HepG2 (cell line): ENCODE data around the gene FKBP10. TPM values are rescaled to one million over a fixed set of nuclear protein-coding genes. Genes with fewer than 3 reads are reported as not detected.

Experiments
- ATAC-seq: fragments of 200-7000 bp; cut with Tn5 transposase; 3 replicates; pipeline ENCODE4 v1.9.1; 2020; ENCODE audit warnings: mild to moderate bottlenecking, moderate library complexity
- BruUV-seq: library from RNA; stranded (reverse); fragments of 400-500 nt; replicated peaks from 2 replicates; lab custom pipeline; 2021; lab: Mats Ljungman, UMichigan
- CTCF ChIA-PET: fragments of 300-600 bp; formaldehyde crosslinking; extraction: SDS; loops from one replicate; lab custom pipeline; 2021; ENCODE audit warnings: low total read pairs, inconsistent platforms, low intra/inter-chr PET ratio; lab: Yijun Ruan, JAX
- POLR2A ChIA-PET: fragments of 350-600 bp; sonication (Branson Sonifier 250); formaldehyde crosslinking; loops from one replicate; lab custom pipeline; 2020; ENCODE audit warnings: antibody characterized with exemption, inconsistent platforms; lab: Yijun Ruan, JAX
- DNase-seq: peaks from one replicate; pipeline ENCODE4 v3.0.0-alpha.2; 2015; ENCODE audit warnings: low spot score
- FAIRE-seq: peaks from 3 replicates; lab custom pipeline; 2011; peaks lifted over from hg19 to GRCh38; lab: Jason Lieb, UNC
- H2AFZ ChIP-seq: one replicate; pipeline ENCODE4 v1.6.1; 2011; ENCODE audit warnings: low read length, inconsistent platforms
- H3K27ac ChIP-seq: fragments of 300-600 bp; 3 replicates; pipeline ENCODE4 v1.8.0; 2011; ENCODE audit warnings: mixed run types, mild to moderate bottlenecking, mixed read lengths, low read length, inconsistent platforms; ENCODE audit not compliant: insufficient read depth; ENCODE audit errors: extremely low read length
- H3K27me3 ChIP-seq, 2 experiments: fragments of 200-600 bp in 1 of 2; 2 replicates in 1 of 2; 3 replicates in 1 of 2; pipeline versions ENCODE4 v1.6.0 to v1.8.0; 2011; ENCODE audit warnings: low read length in 2 of 2, mild to moderate bottlenecking in 2 of 2, moderate library complexity in 2 of 2, inconsistent platforms in 1 of 2; ENCODE audit not compliant: insufficient read depth in 2 of 2, control insufficient read depth in 1 of 2
- H3K36me3 ChIP-seq, 2 experiments: fragments of 200-600 bp in 1 of 2; replicated peaks in 1 of 2; 2 replicates in 1 of 2; 3 replicates in 1 of 2; pipeline versions ENCODE4 v1.5.1 to v1.8.0; 2011; ENCODE audit warnings: low read length in 2 of 2, inconsistent platforms in 1 of 2; ENCODE audit not compliant: insufficient read depth in 2 of 2, control insufficient read depth in 1 of 2
- H3K4me1 ChIP-seq: 2 replicates; pipeline ENCODE4 v1.5.1; 2012; ENCODE audit warnings: low read length, inconsistent platforms; ENCODE audit not compliant: insufficient read depth
- H3K4me2 ChIP-seq: 2 replicates; pipeline ENCODE4 v1.6.0; 2011; ENCODE audit warnings: low read depth, low read length, inconsistent platforms
- H3K4me3 ChIP-seq, 3 experiments: fragments of 200-600 bp in 1 of 3; sonication (generic), shearing (Covaris generic) in 1 of 3; replicated peaks in 1 of 3; 2 replicates each; pipeline ENCODE4 v1.5.1; 2011 to 2016; ENCODE audit warnings: low read length in 3 of 3, inconsistent platforms in 2 of 3, low read depth in 2 of 3, mild to moderate bottlenecking in 2 of 3, control low read depth in 1 of 3, mixed read lengths in 1 of 3; ENCODE audit not compliant: insufficient read depth in 1 of 3
- H3K79me2 ChIP-seq: one replicate; pipeline ENCODE4 v1.6.1; 2011; ENCODE audit warnings: low read length, inconsistent platforms; ENCODE audit not compliant: insufficient read depth
- H3K9ac ChIP-seq: 2 replicates; pipeline ENCODE4 v1.6.0; 2011; ENCODE audit warnings: mild to moderate bottlenecking, low read depth, low read length, inconsistent platforms; ENCODE audit not compliant: insufficient read depth
- H3K9me3 ChIP-seq: 2 replicates; pipeline ENCODE4 v1.5.1; 2012; ENCODE audit warnings: mild to moderate bottlenecking, low read length
- H4K20me1 ChIP-seq: 2 replicates; pipeline ENCODE4 v1.6.0; 2011; ENCODE audit warnings: inconsistent platforms, mild to moderate bottlenecking, low read length, moderate library complexity; ENCODE audit not compliant: insufficient read depth
- ATF1 ChIP-seq: IDR thresholded peaks from 2 replicates; pipeline ENCODE4 v1.6.1; 2016; ENCODE audit warnings: mild to moderate bottlenecking, control low read depth
- SOX5 ChIP-seq: IDR thresholded peaks from 2 replicates; pipeline ENCODE4 v1.6.1; 2016; ENCODE audit warnings: borderline replicate concordance
- ZEB1 ChIP-seq: IDR thresholded peaks from 2 replicates; pipeline ENCODE4 v1.6.1; 2012; ENCODE audit warnings: mild to moderate bottlenecking, low read depth, inconsistent platforms; ENCODE audit not compliant: insufficient replicate concordance
- ZNF205 ChIP-seq: IDR thresholded peaks from 2 replicates; pipeline ENCODE4 v1.6.1; 2018; ENCODE audit warnings: missing biosample characterization, missing genetic modification reagents
- ZNF350 ChIP-seq: sonication (generic); formaldehyde crosslinking; IDR thresholded peaks from 2 replicates; pipeline ENCODE4 v1.4.0; 2020; ENCODE audit warnings: mild to moderate bottlenecking, low read depth, missing genetic modification reagents, borderline replicate concordance
- ZNF468 ChIP-seq: sonication (generic); formaldehyde crosslinking; IDR thresholded peaks from 2 replicates; pipeline ENCODE4 v1.8.0; 2022; ENCODE audit warnings: mild to moderate bottlenecking, moderate library complexity, missing genetic modification reagents
- ZNF562 ChIP-seq: sonication (generic); formaldehyde crosslinking; IDR thresholded peaks from 2 replicates; pipeline ENCODE4 v1.8.0; 2022; ENCODE audit warnings: missing genetic modification reagents, borderline replicate concordance
- WGBS: methylation state at CpG from one replicate; pipeline ENCODE4 v1.1.6; 2017; ENCODE audit warnings: low lambda C conversion rate; 5-methylcytosine and 5-hydroxymethylcytosine counted together
- in situ Hi-C: cut with HindIII; loops from 2 replicates; pipeline ENCODE4 v1.10.0; 2017; ENCODE audit warnings: low pct_unique_long_range_greater_than_20kb; ENCODE audit not compliant: extremely low pct_ligation_motif_present
- intact Hi-C: fragments of 100-400 bp; cut with micrococcal nuclease; formaldehyde crosslinking; loops from one replicate; pipeline ENCODE4 v1.10.0; 2022; ENCODE audit not compliant: unreplicated experiment
- polyA plus RNA-seq, 8 experiments: library from polyadenylated mRNA; depleted of rRNA in 3 of 8; stranded (reverse) in 7 of 8; unstranded in 1 of 8; fragments of >200 nt; fragmentation: Illumina TruSeq in 4 of 8; extraction: Trizol in 4 of 8; gene quantifications; 2 replicates each; pipeline versions ENCODE4 v1.2.1 to v1.2.3, GENCODE V29; 2011 to 2016; ENCODE audit warnings: low read depth in 4 of 8, missing spikeins in 1 of 8, mixed read lengths in 1 of 8; ENCODE audit not compliant: insufficient read depth in 1 of 8
- total RNA-seq, 5 experiments: library from RNA; depleted of rRNA; stranded (reverse); fragments of >200 nt; fragmentation: Illumina TruSeq; extraction: Trizol; gene quantifications; 2 replicates each; pipeline ENCODE4 v1.2.3, GENCODE V29; 2016; ENCODE audit warnings: low read depth in 1 of 5
- TF ChIP-seq, protein P1 (sequence below): IDR thresholded peaks from 2 replicates; pipeline ENCODE4 v1.6.1; 2016; ENCODE audit warnings: low read depth, missing genetic modification reagents, missing compliant biosample characterization

FKBP10 gene
- total and polyA plus RNA-seq, 2 of the 13 experiments (the other 11 are each of a cell fraction or from before 2014, with no cell fraction given), result 149 to 573 TPM

- TF ChIP-seq, protein P1, sequence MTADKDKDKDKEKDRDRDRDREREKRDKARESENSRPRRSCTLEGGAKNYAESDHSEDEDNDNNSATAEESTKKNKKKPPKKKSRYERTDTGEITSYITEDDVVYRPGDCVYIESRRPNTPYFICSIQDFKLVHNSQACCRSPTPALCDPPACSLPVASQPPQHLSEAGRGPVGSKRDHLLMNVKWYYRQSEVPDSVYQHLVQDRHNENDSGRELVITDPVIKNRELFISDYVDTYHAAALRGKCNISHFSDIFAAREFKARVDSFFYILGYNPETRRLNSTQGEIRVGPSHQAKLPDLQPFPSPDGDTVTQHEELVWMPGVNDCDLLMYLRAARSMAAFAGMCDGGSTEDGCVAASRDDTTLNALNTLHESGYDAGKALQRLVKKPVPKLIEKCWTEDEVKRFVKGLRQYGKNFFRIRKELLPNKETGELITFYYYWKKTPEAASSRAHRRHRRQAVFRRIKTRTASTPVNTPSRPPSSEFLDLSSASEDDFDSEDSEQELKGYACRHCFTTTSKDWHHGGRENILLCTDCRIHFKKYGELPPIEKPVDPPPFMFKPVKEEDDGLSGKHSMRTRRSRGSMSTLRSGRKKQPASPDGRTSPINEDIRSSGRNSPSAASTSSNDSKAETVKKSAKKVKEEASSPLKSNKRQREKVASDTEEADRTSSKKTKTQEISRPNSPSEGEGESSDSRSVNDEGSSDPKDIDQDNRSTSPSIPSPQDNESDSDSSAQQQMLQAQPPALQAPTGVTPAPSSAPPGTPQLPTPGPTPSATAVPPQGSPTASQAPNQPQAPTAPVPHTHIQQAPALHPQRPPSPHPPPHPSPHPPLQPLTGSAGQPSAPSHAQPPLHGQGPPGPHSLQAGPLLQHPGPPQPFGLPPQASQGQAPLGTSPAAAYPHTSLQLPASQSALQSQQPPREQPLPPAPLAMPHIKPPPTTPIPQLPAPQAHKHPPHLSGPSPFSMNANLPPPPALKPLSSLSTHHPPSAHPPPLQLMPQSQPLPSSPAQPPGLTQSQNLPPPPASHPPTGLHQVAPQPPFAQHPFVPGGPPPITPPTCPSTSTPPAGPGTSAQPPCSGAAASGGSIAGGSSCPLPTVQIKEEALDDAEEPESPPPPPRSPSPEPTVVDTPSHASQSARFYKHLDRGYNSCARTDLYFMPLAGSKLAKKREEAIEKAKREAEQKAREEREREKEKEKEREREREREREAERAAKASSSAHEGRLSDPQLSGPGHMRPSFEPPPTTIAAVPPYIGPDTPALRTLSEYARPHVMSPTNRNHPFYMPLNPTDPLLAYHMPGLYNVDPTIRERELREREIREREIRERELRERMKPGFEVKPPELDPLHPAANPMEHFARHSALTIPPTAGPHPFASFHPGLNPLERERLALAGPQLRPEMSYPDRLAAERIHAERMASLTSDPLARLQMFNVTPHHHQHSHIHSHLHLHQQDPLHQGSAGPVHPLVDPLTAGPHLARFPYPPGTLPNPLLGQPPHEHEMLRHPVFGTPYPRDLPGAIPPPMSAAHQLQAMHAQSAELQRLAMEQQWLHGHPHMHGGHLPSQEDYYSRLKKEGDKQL (CRISPR knock-in tag), result no peak
Observed at GRCh38 chr17:41786227-41787020, 26.4 kb upstream of the FKBP10 start, which contains the start of gene JUP (continued).

- ChIA-PET POLR2A (interaction anchor here (0.6 to 3.5 kb wide), 32 partner anchors 10 to 230 kb away, joined by 3 to 95 read pairs (median 5); partner anchors contain the start of genes DNAJC7, EIF1, FKBP10 and HAP1), CTCF (interaction anchor here (1.0 to 1.3 kb wide), 5 partner anchors 9 to 49 kb away, joined by 3 to 7 read pairs (median 4); no protein-coding TSS in a partner anchor)
- 25% methylated on average over 4 of the region's 4 CpGs for WGBS
- Histone ChIP-seq H4K20me1 (peaks cover 3% of the 10 kb centered on the region; the same call in 1 of the 2 replicates), H3K4me2 (peak overlapping the region; percentile 57), H3K27ac (no peak overlapping the region), H3K9ac (no peak overlapping the region), H3K27me3 (no peaks in the 10 kb centered on the region; a peak in 1 of 5 replicates), H3K9me3 (no peaks in the 10 kb centered on the region), H2AFZ (no peak overlapping the region), H3K79me2 (peaks cover 6% of the 10 kb centered on the region), H3K4me3 (no peak overlapping the region), H3K36me3 (no peaks in the 10 kb centered on the region), H3K4me1 (peaks cover 34% of the 10 kb centered on the region)
- BruUV-seq, result no TSS peak
- DNase-seq, result no peak
- FAIRE-seq, result no peak
- no peak for ATAC-seq
- intact Hi-C loops (no loop called here), in situ Hi-C loops (no loop called here)
- no peak for TF ChIP-seq ZNF205 (CRISPR knock-in tag)
- no peak for TF ChIP-seq ZNF468
- TF ChIP-seq ZNF350 (CRISPR knock-in tag), result 0 out of 2 replicates have a peak, but pooled peaks have one; percentile 6
- no peak for TF ChIP-seq ZNF562 (CRISPR knock-in tag)
- TF ChIP-seq ATF1, result peak; percentile 13; the same call in 1 of the 2 replicates
- 0 out of 2 replicates have a peak, but pooled peaks have one; percentile 2 for TF ChIP-seq SOX5 (CRISPR knock-in tag)
- TF ChIP-seq ZEB1, result peak; percentile 100
Observed at GRCh38 chr17:41787021-41787418, 25.8 kb upstream of the FKBP10 start.
